Brain microvascular endothelial cell (primary cell): ENCODE measurements around the gene CCDC182.

ENCODE experiments used
- DNase-seq: peaks from one replicate; pipeline ENCODE4 v3.0.0-alpha.2; 2020
- H3K27ac ChIP-seq: fragments of 250-450 bp; sonication (Bioruptor Pico); 2 replicates; pipeline ENCODE4 v1.5.1; 2020; ENCODE audit warnings: mild to moderate bottlenecking, moderate library complexity
- H3K27me3 ChIP-seq: fragments of 250-450 bp; sonication (Bioruptor Pico); replicated peaks from 2 replicates; pipeline ENCODE4 v1.5.1; 2020; ENCODE audit warnings: mild to moderate bottlenecking
- H3K36me3 ChIP-seq: fragments of 250-450 bp; sonication (Bioruptor Pico); replicated peaks from 2 replicates; pipeline ENCODE4 v1.5.1; 2020; ENCODE audit warnings: mild to moderate bottlenecking
- H3K4me3 ChIP-seq: 2 replicates; pipeline ENCODE4 v1.5.1; 2011; ENCODE audit warnings: low read depth, mild to moderate bottlenecking, control low read depth, low read length, moderate library complexity
- CTCF ChIP-seq: IDR thresholded peaks from 2 replicates; pipeline ENCODE4 v1.5.1; 2011; ENCODE audit warnings: low read depth, mild to moderate bottlenecking, moderate library complexity, low read length, control low read depth, inconsistent platforms; ENCODE audit errors: missing control alignments
- in situ Hi-C: cut with HindIII; loops from 2 replicates; pipeline ENCODE4 v1.10.0; 2017; ENCODE audit warnings: low sequenced_read_pairs, low pct_ligation_motif_present

CCDC182 gene

DNA sequence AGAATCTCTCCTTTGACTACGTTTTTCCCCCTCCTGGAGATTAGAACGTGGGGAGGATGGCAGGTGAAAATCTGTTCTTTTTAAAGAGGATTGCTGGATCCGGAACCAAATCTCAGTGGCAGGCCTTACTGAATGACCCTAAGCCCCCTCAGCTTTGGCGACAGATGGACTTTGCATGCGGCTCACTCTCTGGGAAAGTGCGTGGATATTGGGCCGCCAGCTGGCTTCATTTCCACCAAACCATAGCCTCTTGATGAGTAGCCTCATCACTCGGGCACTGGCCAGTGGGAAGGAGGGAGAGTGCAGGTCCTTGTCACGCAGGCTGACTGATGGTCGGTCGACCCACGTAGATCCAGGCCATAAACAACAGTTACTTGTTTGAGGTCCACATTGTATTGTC, 31.3 kb upstream of the CCDC182 start:
- Histone ChIP-seq H3K27me3 (no peaks in the 10 kb centered on the region), H3K4me3 (no peak overlapping the region), H3K36me3 (no peaks in the 10 kb centered on the region), H3K27ac (no peak overlapping the region)
- DNase-seq: no peak
- in situ Hi-C loops: no loop called here
- TF ChIP-seq CTCF: no peak

- no peak for TF ChIP-seq CTCF
- DNase-seq: no peak
- H3K27me3 ChIP-seq: no peaks in the 10 kb centered on the region
- no peak overlapping the region for H3K27ac ChIP-seq
- H3K4me3 ChIP-seq: no peak overlapping the region
- no peaks in the 10 kb centered on the region for H3K36me3 ChIP-seq
- in situ Hi-C loops: loop anchor here (25.0 kb wide), 1 partner anchor 638 kb away; no protein-coding TSS in a partner anchor
Observed at GRCh38 chr17:57774872-57775271, 29.8 kb upstream of the CCDC182 start.

DNA sequence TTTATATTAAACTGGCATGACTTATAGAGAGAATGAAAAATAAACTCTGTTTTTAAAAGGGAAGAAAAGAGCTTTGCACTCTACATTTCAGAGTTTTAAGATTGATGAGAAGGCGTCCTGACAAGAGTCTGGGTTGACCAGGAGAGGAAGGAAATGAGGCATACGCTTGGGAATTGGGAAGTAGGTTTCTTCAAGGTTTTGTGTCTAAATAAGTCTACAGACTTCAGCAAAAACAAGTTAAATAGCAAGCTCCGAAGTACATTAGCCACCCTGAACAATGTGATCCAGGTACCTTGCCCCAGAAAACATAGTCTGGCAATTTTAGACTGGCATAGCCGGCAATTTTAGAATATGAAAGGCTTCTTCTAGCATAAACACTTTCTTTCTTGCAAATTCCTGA, 28.5 kb upstream of the CCDC182 start:
- TF ChIP-seq CTCF: no peak
- Histone ChIP-seq H3K27me3 (no peaks in the 10 kb centered on the region), H3K36me3 (no peaks in the 10 kb centered on the region), H3K27ac (no peak overlapping the region), H3K4me3 (no peak overlapping the region)
- in situ Hi-C loops: loop anchor here (25.0 kb wide), 1 partner anchor 636 kb away; no protein-coding TSS in a partner anchor
- DNase-seq: no peak

DNA sequence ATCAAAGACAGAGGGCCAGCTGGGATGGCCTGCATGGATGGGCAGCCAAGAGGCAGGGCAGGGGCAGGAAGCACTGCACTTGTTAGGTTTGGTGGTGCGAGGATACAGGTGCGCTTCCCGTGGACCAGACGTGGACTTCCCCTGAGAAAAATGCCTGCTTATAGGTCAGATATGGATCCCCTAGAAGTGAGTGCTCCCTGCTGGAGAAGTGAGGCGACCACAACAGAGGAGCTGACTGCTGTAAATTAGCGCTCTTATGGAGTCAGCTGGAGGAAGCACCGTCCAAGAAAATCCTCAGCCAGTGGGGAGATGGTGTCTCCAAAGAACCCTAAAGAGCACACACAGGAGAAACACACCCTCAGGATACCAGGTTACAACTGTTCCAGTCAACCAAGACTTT, 27.7 kb upstream of the CCDC182 start:
- in situ Hi-C loops: loop anchor here (25.0 kb wide), 1 partner anchor 635 kb away; no protein-coding TSS in a partner anchor
- Histone ChIP-seq H3K27ac (no peak overlapping the region), H3K36me3 (no peaks in the 10 kb centered on the region), H3K4me3 (no peak overlapping the region), H3K27me3 (no peaks in the 10 kb centered on the region)
- no peak for TF ChIP-seq CTCF
- DNase-seq: no peak

DNA sequence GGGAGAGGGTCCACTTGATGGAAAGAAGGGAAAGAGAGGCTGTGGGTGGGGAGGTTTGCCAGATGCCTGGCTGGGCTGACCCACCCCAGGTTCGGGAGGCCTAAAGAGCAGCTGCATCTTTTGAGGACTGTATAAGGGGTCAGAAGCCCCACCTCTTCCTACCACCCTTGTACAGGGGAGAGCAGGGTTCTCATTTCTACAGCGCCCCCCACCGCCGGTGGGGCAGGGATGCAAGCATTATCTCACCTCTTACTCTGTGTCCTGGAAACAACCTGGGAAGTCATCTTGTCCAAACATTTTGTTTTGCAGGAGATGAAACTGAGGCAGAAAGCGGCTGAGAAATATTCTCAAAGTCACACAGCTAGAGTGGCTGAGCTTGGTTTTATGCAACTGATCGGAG, 22.5 kb upstream of the CCDC182 start:
- Histone ChIP-seq H3K36me3 (no peaks in the 10 kb centered on the region), H3K27me3 (no peaks in the 10 kb centered on the region), H3K4me3 (no peak overlapping the region), H3K27ac (no peak overlapping the region)
- in situ Hi-C loops: loop anchor here (25.0 kb wide), 1 partner anchor 630 kb away; no protein-coding TSS in a partner anchor
- TF ChIP-seq CTCF: no peak
- DNase-seq: no peak

DNA sequence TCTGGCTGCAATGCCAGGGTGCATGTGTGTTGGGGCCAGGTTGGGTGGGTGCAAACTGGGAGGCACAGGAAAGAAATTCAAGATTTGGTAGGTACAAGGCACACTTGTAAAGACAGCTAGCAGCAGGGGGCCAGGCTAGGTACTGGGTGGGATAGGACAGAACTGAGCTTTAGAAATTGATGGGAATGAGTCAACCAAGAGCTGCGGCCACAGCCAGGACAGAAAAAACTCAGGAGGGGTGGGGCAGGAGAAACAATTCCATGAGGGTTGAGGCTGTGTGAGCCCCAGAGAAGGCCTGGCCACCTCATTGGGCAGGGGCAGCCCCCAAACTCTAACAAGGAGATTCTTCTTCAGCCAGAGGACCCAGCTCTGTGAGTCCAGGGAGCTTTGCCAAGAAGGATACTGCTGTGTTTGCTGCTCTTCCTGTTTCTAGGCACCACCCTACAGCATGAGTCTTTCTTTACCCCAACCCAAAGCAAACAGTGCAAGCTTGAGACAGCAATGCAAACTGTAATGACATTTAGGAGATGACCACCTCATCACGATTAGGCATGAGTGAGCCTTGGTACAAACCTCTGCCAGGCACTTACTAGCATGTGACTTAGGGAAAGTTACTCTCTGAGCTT, 21.3 kb upstream of the CCDC182 start:
- H3K27ac ChIP-seq: no peak overlapping the region
- no peak overlapping the region for H3K4me3 ChIP-seq
- DNase-seq: no peak
- TF ChIP-seq CTCF: no peak
- H3K36me3 ChIP-seq: no peaks in the 10 kb centered on the region
- in situ Hi-C loops: loop anchor here (25.0 kb wide), 1 partner anchor 629 kb away; no protein-coding TSS in a partner anchor
- H3K27me3 ChIP-seq: no peaks in the 10 kb centered on the region
